HCT116 (cell line): Measurements from ENCODE around the gene C6orf132. TPM values are rescaled to one million over a fixed set of nuclear protein-coding genes. Genes with fewer than 3 reads are reported as not detected.

Source experiments
- ATAC-seq: fragments of 200-7000 bp; cut with Tn5 transposase; 2 replicates; pipeline ENCODE4 v1.9.1; 2020; ENCODE audit warnings: mild to moderate bottlenecking, moderate library complexity
- BruUV-seq: library from RNA; stranded (reverse); fragments of 400-500 nt; replicated peaks from 2 replicates; lab custom pipeline; 2021; lab: Mats Ljungman, UMichigan
- CTCF ChIA-PET: fragments of 300-600 bp; sonication (Branson Sonifier 250); formaldehyde crosslinking; loops from one replicate; lab custom pipeline; 2021; ENCODE audit warnings: antibody characterized with exemption; lab: Charles Lee
- POLR2A ChIA-PET: fragments of 300-600, 350-600 bp; sonication (Branson Sonifier 250); formaldehyde crosslinking; loops from one replicate; lab custom pipeline; 2021; ENCODE audit warnings: antibody characterized with exemption; lab: Charles Lee
- RAD21 ChIA-PET, 2 experiments: fragments of 300-600 bp; sonication (Branson Sonifier 250); formaldehyde crosslinking; loops; one replicate each; lab custom pipeline; 2023; ENCODE audit warnings: low total read pairs in 2 of 2; ENCODE audit not compliant: uncharacterized antibody in 2 of 2, unreplicated experiment in 2 of 2, low non-redundant PET in 1 of 2; lab: Charles Lee
- DNase-seq: peaks from one replicate; pipeline ENCODE4 v3.0.0-alpha.2; 2010; ENCODE audit warnings: low read depth, low spot score
- H2AFZ ChIP-seq: fragments of 200-600 bp; shearing (Covaris generic), sonication (generic); 2 replicates; pipeline ENCODE4 v1.6.1; 2017; ENCODE audit warnings: low read depth, mixed run types, mixed read lengths, antibody characterized with exemption, low read length; ENCODE audit not compliant: poor library complexity, severe bottlenecking
- H3K27ac ChIP-seq: 2 replicates; pipeline ENCODE4 v1.5.1; 2012; ENCODE audit warnings: low read depth, low read length
- H3K27me3 ChIP-seq: fragments of 200-600 bp; sonication (generic); 2 replicates; pipeline ENCODE4 v1.6.1; 2016; ENCODE audit warnings: mixed run types, low read length, mixed read lengths; ENCODE audit not compliant: insufficient read depth
- H3K36me3 ChIP-seq, 2 experiments: fragments of 200-500 bp in 1 of 2; fragments of 200-600 bp in 1 of 2; sonication (Bioruptor generic) in 1 of 2; sonication (generic) in 1 of 2; 2 replicates each; pipeline versions ENCODE4 v1.5.1 to v1.6.1; 2014 to 2016; ENCODE audit warnings: low read length in 2 of 2, inconsistent platforms in 1 of 2, mixed read lengths in 1 of 2, mixed run types in 1 of 2; ENCODE audit not compliant: insufficient read depth in 2 of 2, control insufficient read depth in 1 of 2
- H3K4me1 ChIP-seq, 2 experiments: fragments of 200-600 bp in 1 of 2; sonication (generic) in 1 of 2; 2 replicates each; pipeline versions ENCODE4 v1.5.1 to v1.6.1; 2012 to 2017; ENCODE audit warnings: low read length in 2 of 2, inconsistent platforms in 1 of 2, mild to moderate bottlenecking in 1 of 2, mixed read lengths in 1 of 2, mixed run types in 1 of 2, moderate library complexity in 1 of 2; ENCODE audit not compliant: insufficient read depth in 2 of 2, control insufficient read depth in 1 of 2
- H3K4me2 ChIP-seq: fragments of 200-600 bp; sonication (generic); 2 replicates; pipeline ENCODE4 v1.6.1; 2017; ENCODE audit warnings: mixed run types, low read length, mixed read lengths
- H3K4me3 ChIP-seq, 2 experiments: fragments of 200-600 bp in 1 of 2; sonication (generic) in 1 of 2; replicated peaks in 1 of 2; 2 replicates each; pipeline ENCODE4 v1.5.1; 2011 to 2016; ENCODE audit warnings: low read length in 2 of 2, control low read depth in 1 of 2, low read depth in 1 of 2, mild to moderate bottlenecking in 1 of 2, mixed read lengths in 1 of 2, mixed run types in 1 of 2
- H3K79me2 ChIP-seq: fragments of 200-600 bp; sonication (generic); 2 replicates; pipeline ENCODE4 v1.6.1; 2017; ENCODE audit warnings: mild to moderate bottlenecking, mixed run types, low read length, moderate library complexity, mixed read lengths; ENCODE audit not compliant: insufficient read depth
- H3K9ac ChIP-seq: fragments of 200-600 bp; sonication (generic); 2 replicates; pipeline ENCODE4 v1.6.1; 2016; ENCODE audit warnings: low read length, mixed read lengths
- H3K9me2 ChIP-seq: fragments of 200-600 bp; sonication (generic), shearing (Covaris generic); 2 replicates; pipeline ENCODE4 v1.6.1; 2017; ENCODE audit warnings: mixed run types, mild to moderate bottlenecking, moderate library complexity; ENCODE audit not compliant: insufficient read depth
- H3K9me3 ChIP-seq, 2 experiments: fragments of 200-500 bp in 1 of 2; fragments of 200-600 bp in 1 of 2; sonication (Bioruptor generic) in 1 of 2; sonication (generic) in 1 of 2; 2 replicates each; pipeline ENCODE4 v1.6.1; 2014 to 2017; ENCODE audit warnings: low read length in 2 of 2, mixed read lengths in 2 of 2, inconsistent platforms in 1 of 2, low read depth in 1 of 2, mild to moderate bottlenecking in 1 of 2, mixed run types in 1 of 2, moderate library complexity in 1 of 2; ENCODE audit not compliant: control insufficient read depth in 1 of 2, insufficient read depth in 1 of 2
- H4K20me1 ChIP-seq: fragments of 200-600 bp; sonication (generic), shearing (Covaris generic); 2 replicates; pipeline ENCODE4 v1.6.1; 2017; ENCODE audit warnings: mixed run types, mild to moderate bottlenecking, moderate library complexity; ENCODE audit not compliant: insufficient read depth
- CEBPB ChIP-seq: IDR thresholded peaks from 2 replicates; pipeline ENCODE4 v1.6.1; 2012; ENCODE audit warnings: low read depth
- EGR1 ChIP-seq: IDR thresholded peaks from 2 replicates; pipeline ENCODE4 v1.6.1; 2012; ENCODE audit warnings: low read depth
- ELF1 ChIP-seq: IDR thresholded peaks from 2 replicates; pipeline ENCODE4 v1.6.1; 2012; ENCODE audit warnings: low read depth, borderline replicate concordance
- EZH2phosphoT487 ChIP-seq: fragments of 200-600 bp; IDR thresholded peaks from 2 replicates; pipeline ENCODE4 v1.6.1; 2018; ENCODE audit warnings: antibody characterized with exemption, borderline replicate concordance
- FOSL1 ChIP-seq: IDR thresholded peaks from 2 replicates; pipeline ENCODE4 v1.6.1; 2012; ENCODE audit warnings: low read depth
- POLR2A ChIP-seq: IDR thresholded peaks from 2 replicates; pipeline ENCODE4 v1.7.0; 2011; ENCODE audit warnings: borderline replicate concordance; ENCODE audit not compliant: insufficient read depth, insufficient read length; ENCODE audit errors: extremely low read depth
- POLR2AphosphoS5 ChIP-seq: IDR thresholded peaks from 2 replicates; pipeline ENCODE4 v1.6.1; 2011; ENCODE audit warnings: mild to moderate bottlenecking, low read depth, low read length, moderate library complexity
- SP1 ChIP-seq: IDR thresholded peaks from 2 replicates; pipeline ENCODE4 v1.6.1; 2012; ENCODE audit warnings: low read depth
- SRF ChIP-seq: IDR thresholded peaks from 2 replicates; pipeline ENCODE4 v1.6.1; 2012; ENCODE audit warnings: low read depth
- TCF7L2 ChIP-seq: IDR thresholded peaks from 2 replicates; pipeline ENCODE4 v1.7.0; 2011; ENCODE audit warnings: borderline replicate concordance, inconsistent platforms; ENCODE audit not compliant: insufficient read depth, insufficient read length; ENCODE audit errors: extremely low read depth
- intact Hi-C: fragments of 100-400 bp; cut with micrococcal nuclease; formaldehyde crosslinking; loops from 2 replicates; pipeline ENCODE4 v1.10.0; 2022
- total RNA-seq: library from RNA; stranded (reverse); gene quantifications from one replicate; pipeline ENCODE4 v1.2.1, GENCODE V29; 2021; ENCODE audit not compliant: unreplicated experiment
- TF ChIP-seq, protein P1 (sequence below): IDR thresholded peaks from 2 replicates; pipeline ENCODE4 v1.6.1; 2011; ENCODE audit warnings: mild to moderate bottlenecking, low read length, moderate library complexity; ENCODE audit not compliant: insufficient replicate concordance; ENCODE audit errors: extremely low read depth
- TF ChIP-seq, protein P2 (sequence below): IDR thresholded peaks from 2 replicates; pipeline ENCODE4 v1.6.1; 2012; ENCODE audit warnings: low read depth

C6orf132 gene
- total RNA-seq, 1 experiment from 2014 or later, result 18.9 TPM

DNA sequence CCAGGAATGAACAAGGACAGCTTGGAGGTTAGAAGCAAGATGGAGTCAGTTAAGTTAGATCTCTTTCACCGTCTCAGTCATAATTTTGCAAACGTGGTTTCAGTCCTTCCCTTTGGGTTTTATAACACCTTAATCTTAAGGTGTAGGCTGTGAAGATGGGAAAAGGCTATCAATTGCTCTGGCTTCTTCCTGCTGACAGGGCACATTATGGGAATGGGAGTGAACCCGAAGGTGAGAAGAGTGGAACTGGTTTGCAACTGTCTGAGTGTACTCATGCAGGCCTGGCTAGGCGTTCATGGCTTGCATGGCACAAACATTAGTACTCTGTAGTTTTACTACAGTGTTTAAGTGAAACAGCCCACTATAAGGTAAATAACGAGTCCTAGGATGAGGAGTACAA lies 82.7 kb downstream of the C6orf132 start:
- TF ChIP-seq FOSL1, result no peak
- TF ChIP-seq, protein P1, sequence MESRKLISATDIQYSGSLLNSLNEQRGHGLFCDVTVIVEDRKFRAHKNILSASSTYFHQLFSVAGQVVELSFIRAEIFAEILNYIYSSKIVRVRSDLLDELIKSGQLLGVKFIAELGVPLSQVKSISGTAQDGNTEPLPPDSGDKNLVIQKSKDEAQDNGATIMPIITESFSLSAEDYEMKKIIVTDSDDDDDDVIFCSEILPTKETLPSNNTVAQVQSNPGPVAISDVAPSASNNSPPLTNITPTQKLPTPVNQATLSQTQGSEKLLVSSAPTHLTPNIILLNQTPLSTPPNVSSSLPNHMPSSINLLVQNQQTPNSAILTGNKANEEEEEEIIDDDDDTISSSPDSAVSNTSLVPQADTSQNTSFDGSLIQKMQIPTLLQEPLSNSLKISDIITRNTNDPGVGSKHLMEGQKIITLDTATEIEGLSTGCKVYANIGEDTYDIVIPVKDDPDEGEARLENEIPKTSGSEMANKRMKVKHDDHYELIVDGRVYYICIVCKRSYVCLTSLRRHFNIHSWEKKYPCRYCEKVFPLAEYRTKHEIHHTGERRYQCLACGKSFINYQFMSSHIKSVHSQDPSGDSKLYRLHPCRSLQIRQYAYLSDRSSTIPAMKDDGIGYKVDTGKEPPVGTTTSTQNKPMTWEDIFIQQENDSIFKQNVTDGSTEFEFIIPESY, result no peak
- TF ChIP-seq ELF1, result no peak
- no peak for TF ChIP-seq EGR1
- TF ChIP-seq, protein P2, sequence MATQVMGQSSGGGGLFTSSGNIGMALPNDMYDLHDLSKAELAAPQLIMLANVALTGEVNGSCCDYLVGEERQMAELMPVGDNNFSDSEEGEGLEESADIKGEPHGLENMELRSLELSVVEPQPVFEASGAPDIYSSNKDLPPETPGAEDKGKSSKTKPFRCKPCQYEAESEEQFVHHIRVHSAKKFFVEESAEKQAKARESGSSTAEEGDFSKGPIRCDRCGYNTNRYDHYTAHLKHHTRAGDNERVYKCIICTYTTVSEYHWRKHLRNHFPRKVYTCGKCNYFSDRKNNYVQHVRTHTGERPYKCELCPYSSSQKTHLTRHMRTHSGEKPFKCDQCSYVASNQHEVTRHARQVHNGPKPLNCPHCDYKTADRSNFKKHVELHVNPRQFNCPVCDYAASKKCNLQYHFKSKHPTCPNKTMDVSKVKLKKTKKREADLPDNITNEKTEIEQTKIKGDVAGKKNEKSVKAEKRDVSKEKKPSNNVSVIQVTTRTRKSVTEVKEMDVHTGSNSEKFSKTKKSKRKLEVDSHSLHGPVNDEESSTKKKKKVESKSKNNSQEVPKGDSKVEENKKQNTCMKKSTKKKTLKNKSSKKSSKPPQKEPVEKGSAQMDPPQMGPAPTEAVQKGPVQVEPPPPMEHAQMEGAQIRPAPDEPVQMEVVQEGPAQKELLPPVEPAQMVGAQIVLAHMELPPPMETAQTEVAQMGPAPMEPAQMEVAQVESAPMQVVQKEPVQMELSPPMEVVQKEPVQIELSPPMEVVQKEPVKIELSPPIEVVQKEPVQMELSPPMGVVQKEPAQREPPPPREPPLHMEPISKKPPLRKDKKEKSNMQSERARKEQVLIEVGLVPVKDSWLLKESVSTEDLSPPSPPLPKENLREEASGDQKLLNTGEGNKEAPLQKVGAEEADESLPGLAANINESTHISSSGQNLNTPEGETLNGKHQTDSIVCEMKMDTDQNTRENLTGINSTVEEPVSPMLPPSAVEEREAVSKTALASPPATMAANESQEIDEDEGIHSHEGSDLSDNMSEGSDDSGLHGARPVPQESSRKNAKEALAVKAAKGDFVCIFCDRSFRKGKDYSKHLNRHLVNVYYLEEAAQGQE, result no peak
- TF ChIP-seq POLR2A, result no peak
- TF ChIP-seq TCF7L2, result no peak
- TF ChIP-seq SP1, result no peak
- no peak for TF ChIP-seq CEBPB
- no peak for TF ChIP-seq POLR2AphosphoS5
- no peak for TF ChIP-seq SRF
- TF ChIP-seq EZH2phosphoT487, result no peak
- H3K27ac ChIP-seq, result no peak overlapping the region
- peaks cover 24 to 34% of the 10 kb centered on the region in 2 experiments; a peak in 3 of 4 replicates for H3K36me3 ChIP-seq
- no peaks in the 10 kb centered on the region for H3K9me2 ChIP-seq
- no peak for ATAC-seq
- intact Hi-C loops, result loop anchor here (10.0 kb wide), 1 partner anchor 485 kb away; no protein-coding TSS in a partner anchor
- no peak overlapping the region for H3K4me2 ChIP-seq
- no peaks in the 10 kb centered on the region for H3K27me3 ChIP-seq
- no peaks in the 10 kb centered on the region for H4K20me1 ChIP-seq
- no TSS peak for BruUV-seq
- POLR2A ChIA-PET, result no interaction called here
- no peak overlapping the region for H2AFZ ChIP-seq
- no peak for DNase-seq
- RAD21 ChIA-PET, result no interaction called here
- no peak overlapping the region for H3K9ac ChIP-seq
- H3K79me2 ChIP-seq, result no peaks in the 10 kb centered on the region
- H3K4me1 ChIP-seq, result peaks cover 0 to 11% of the 10 kb centered on the region in 2 experiments; a peak in 2 of 4 replicates
- no peak overlapping the region for H3K4me3 ChIP-seq
- CTCF ChIA-PET, result no interaction called here
- H3K9me3 ChIP-seq, result no peaks in the 10 kb centered on the region
